Body of pancreas (tissue), 4 donors: ENCODE measurements around the gene COMT.

Experiments
- CTCF ChIP-seq, 7 experiments: fragments of 450-650 bp in 4 of 7; fragments of 200-600 bp in 3 of 7; sonication (generic) in 3 of 7; IDR thresholded peaks; one replicate each; pipeline ENCODE4 v1.5.1; 2016 to 2019; ENCODE audit warnings: antibody characterized with exemption in 7 of 7
- POLR2A ChIP-seq, 3 donors: fragments of 450-650 bp; IDR thresholded peaks; one replicate each; pipeline ENCODE4 v1.6.1; 2016; ENCODE audit warnings: antibody characterized with exemption in 3 of 3, mild to moderate bottlenecking in 2 of 3

GRCh38 chr22:19959043-19959586, 17.5 kb downstream of the COMT start:
- no peak for TF ChIP-seq CTCF (IDR thresholded peaks at IDR 0.05)
- TF ChIP-seq POLR2A (IDR thresholded peaks at IDR 0.05), result peak in 2 of 3 donors; percentile 30
